HG02943 (cell line): ENCODE data around the gene FAM114A1.

ENCODE experiments used
- ATAC-seq: cut with Tn5 transposase; IDR thresholded peaks from one replicate; pipeline ENCODE4 v1.9.1; 2021; ENCODE audit warnings: mild to moderate bottlenecking, low read depth, moderate library complexity; ENCODE audit not compliant: unreplicated experiment

Gene FAM114A1

GRCh38 chr4:38990241-38990640 lies 122.6 kb downstream of the FAM114A1 start:
- ATAC-seq = no peak

GRCh38 chr4:38993683-38994082 lies 126.1 kb downstream of the FAM114A1 start:
- no peak for ATAC-seq

- ATAC-seq = no peak
These were observed 126.5 kb downstream of the FAM114A1 start for GRCh38 chr4:38994135-38994534.
